ENCODE data around the gene PAX8. TPM values are rescaled to one million over a fixed set of nuclear protein-coding genes. Genes with fewer than 3 reads are reported as not detected.

PAX8 gene
- total and polyA plus RNA-seq, 2 of the 13 experiments (the other 11 are each of a cell fraction or from before 2014, with no cell fraction given) = 1.5 to 8.8 TPM

- 94% methylated on average over 47 of the region's 49 CpGs for WGBS (ENCODE audit: low lambda C conversion rate)
- Histone ChIP-seq H3K79me2 (ENCODE audit: insufficient read depth, low read length) (no peaks in the 10 kb centered on the region), H3K4me2 (ENCODE audit: low read depth, low read length) (no peak overlapping the region), H3K9me3 (ENCODE audit: low read length) (no peaks in the 10 kb centered on the region), H3K36me3 (replicated peaks in 1 of 2; ENCODE audit: control insufficient read depth in 1 of 2, insufficient read depth in 2 of 2, low read length in 2 of 2) (no peaks in the 10 kb centered on the region), H4K20me1 (ENCODE audit: insufficient read depth, low read length) (no peaks in the 10 kb centered on the region), H3K9ac (ENCODE audit: insufficient read depth, low read depth, low read length) (no peak overlapping the region), H3K27ac (ENCODE audit: extremely low read length, insufficient read depth, low read length) (no peak overlapping the region), H3K4me1 (ENCODE audit: insufficient read depth, low read length) (peaks cover 42% of the 10 kb centered on the region), H2AFZ (ENCODE audit: low read length) (no peak overlapping the region), H3K27me3 (ENCODE audit: control insufficient read depth in 1 of 2, insufficient read depth in 2 of 2, low read length in 2 of 2) (no peaks in the 10 kb centered on the region), H3K4me3 (replicated peaks in 1 of 3; ENCODE audit: insufficient read depth in 1 of 3, low read depth in 2 of 3, low read length in 3 of 3) (no peak overlapping the region)
- no peak for DNase-seq (ENCODE audit: low spot score)
- ChIA-PET POLR2A (interaction anchor here (1.0 kb wide), 1 partner anchor 66 kb away, joined by 3 read pairs; no protein-coding TSS in a partner anchor), CTCF (ENCODE audit: low intra/inter-chr PET ratio, low total read pairs) (no interaction called here)
- FAIRE-seq = no peak
- intact Hi-C loops (cut with micrococcal nuclease; ENCODE audit: unreplicated experiment) = no loop called here
- ATAC-seq = no peak
- BruUV-seq (replicated peaks) = no TSS peak
- in situ Hi-C loops (cut with HindIII; ENCODE audit: extremely low pct_ligation_motif_present, low pct_unique_long_range_greater_than_20kb) = no loop called here
- no peak for TF ChIP-seq ARID5B (CRISPR knock-in tag; IDR thresholded peaks at IDR 0.05)
- TF ChIP-seq SRF (IDR thresholded peaks at IDR 0.05; ENCODE audit: low read depth, low read length) = no peak
- TF ChIP-seq PAXIP1 (CRISPR knock-in tag; conservative IDR thresholded peaks at IDR 0.05) = no peak
- no peak for TF ChIP-seq PHB2 (IDR thresholded peaks at IDR 0.05; ENCODE audit: partially characterized antibody)
- TF ChIP-seq ZBTB25 (CRISPR knock-in tag; IDR thresholded peaks at IDR 0.05) = no peak
- TF ChIP-seq ZNF335 (CRISPR knock-in tag; IDR thresholded peaks at IDR 0.05) = no peak
- no peak for TF ChIP-seq ZNF776 (CRISPR knock-in tag; IDR thresholded peaks at IDR 0.05)
- TF ChIP-seq ZNF615 (CRISPR knock-in tag; IDR thresholded peaks at IDR 0.05; ENCODE audit: borderline replicate concordance) = no peak
- TF ChIP-seq ZNF687 (CRISPR knock-in tag; IDR thresholded peaks at IDR 0.05) = no peak
- no peak for TF ChIP-seq ZNF781 (CRISPR knock-in tag; IDR thresholded peaks at IDR 0.05; ENCODE audit: borderline replicate concordance, not compliant biosample characterization)
- TF ChIP-seq KLF13 (CRISPR knock-in tag; IDR thresholded peaks at IDR 0.05) = no peak
Observed at GRCh38 chr2:113278073-113278741, 514 bp downstream of the PAX8 start.
